ENCODE measurements around the gene NR1H4.
"Not testable (repeated sequence)": the region's sequence is repeated elsewhere in the genome, so short reads cannot be mapped to it uniquely, and the experiment has no call there.

NR1H4 gene

GRCh38 chr12:100473050-100473715 lies 483 bp upstream of the NR1H4 start:
- DNase-seq (ENCODE audit: low read depth): no peak

GRCh38 chr12:100474617-100475016 lies 951 bp downstream of the NR1H4 start:
- DNase-seq (ENCODE audit: low read depth): no peak

GRCh38 chr12:100476013-100476751 lies 2.5 kb downstream of the NR1H4 start:
- DNase-seq (ENCODE audit: low read depth): no peak

- no peak for DNase-seq (ENCODE audit: low read depth)
Measured at GRCh38 chr12:100481021-100481420, 7.4 kb downstream of the NR1H4 start.

GRCh38 chr12:100484183-100484886 lies 10.7 kb downstream of the NR1H4 start:
- peak; percentile 40 for DNase-seq (ENCODE audit: low read depth)

- no peak for DNase-seq (ENCODE audit: low read depth)
Measured at GRCh38 chr12:100484891-100485471, 11.3 kb downstream of the NR1H4 start.

GRCh38 chr12:100485983-100486382 lies 12.3 kb downstream of the NR1H4 start:
- no peak for DNase-seq (ENCODE audit: low read depth)

- no peak for DNase-seq (ENCODE audit: low read depth)
Measured at GRCh38 chr12:100489251-100489820, 15.7 kb downstream of the NR1H4 start.

- DNase-seq (ENCODE audit: low read depth): no peak
Measured at GRCh38 chr12:100490056-100490455, 16.4 kb downstream of the NR1H4 start.

GRCh38 chr12:100491104-100491503 lies 17.4 kb downstream of the NR1H4 start:
- DNase-seq (ENCODE audit: low read depth): no peak

- no peak for DNase-seq (ENCODE audit: low read depth)
Measured at GRCh38 chr12:100493396-100494012, 19.8 kb downstream of the NR1H4 start.

- no peak for DNase-seq (ENCODE audit: low read depth)
Measured at GRCh38 chr12:100494026-100494425, 20.4 kb downstream of the NR1H4 start.

- no peak for DNase-seq (ENCODE audit: low read depth)
Measured at GRCh38 chr12:100494538-100494937, 20.9 kb downstream of the NR1H4 start.

GRCh38 chr12:100497105-100497795 lies 23.6 kb downstream of the NR1H4 start:
- no peak for DNase-seq (ENCODE audit: low read depth)

GRCh38 chr12:100498141-100498540 lies 24.5 kb downstream of the NR1H4 start:
- DNase-seq (ENCODE audit: low read depth): no peak

GRCh38 chr12:100499416-100499815 lies 25.8 kb downstream of the NR1H4 start:
- DNase-seq (ENCODE audit: low read depth): no peak

- not testable (repeated sequence) for DNase-seq (ENCODE audit: low read depth)
Measured at GRCh38 chr12:100502718-100503117, 29.1 kb downstream of the NR1H4 start.

GRCh38 chr12:100503228-100503628 lies 29.6 kb downstream of the NR1H4 start:
- no peak for DNase-seq (ENCODE audit: low read depth)

- DNase-seq (ENCODE audit: low read depth): no peak
Measured at GRCh38 chr12:100504804-100505203, 31.1 kb downstream of the NR1H4 start.

- DNase-seq (ENCODE audit: low read depth): no peak
Measured at GRCh38 chr12:100508751-100509150, 35.1 kb downstream of the NR1H4 start.

- no peak for DNase-seq (ENCODE audit: low read depth)
Measured at GRCh38 chr12:100512692-100513091, 39.0 kb downstream of the NR1H4 start.

Data from non-pigmented ciliary epithelial cell (primary cell).